Activated naive CD4-positive, alpha-beta T cell treated with anti-CD3 and anti-CD28 coated beads for 36 hours (primary cell): ENCODE results near the gene RASA4B. TPM values are rescaled to one million over a fixed set of nuclear protein-coding genes. Genes with fewer than 3 reads are reported as not detected.
"Not testable (repeated sequence)": the region's sequence is repeated elsewhere in the genome, so short reads cannot be mapped to it uniquely, and the experiment has no call there.

ENCODE experiments used
- CTCF ChIA-PET: fragments of 350-600 bp; sonication (Branson Sonifier 250); formaldehyde crosslinking; loops from one replicate; lab custom pipeline; 2021; ENCODE audit warnings: antibody characterized with exemption; lab: Charles Lee
- DNase-seq: peaks from one replicate; pipeline ENCODE4 v3.0.0-alpha.2; 2020
- H3K27ac Mint-ChIP-seq: one replicate; pipeline ENCODE4 v1.8.0; 2021; ENCODE audit warnings: mild to moderate bottlenecking, mixed read lengths
- H3K27me3 Mint-ChIP-seq: one replicate; pipeline ENCODE4 v1.8.0; 2021; ENCODE audit warnings: low read depth, mixed read lengths
- H3K36me3 Mint-ChIP-seq: one replicate; pipeline ENCODE4 v1.8.0; 2021; ENCODE audit warnings: low read depth, mixed read lengths
- H3K4me1 Mint-ChIP-seq: one replicate; pipeline ENCODE4 v1.8.0; 2021; ENCODE audit warnings: low read depth, mixed read lengths
- H3K4me3 Mint-ChIP-seq: one replicate; pipeline ENCODE4 v1.8.0; 2021; ENCODE audit warnings: mild to moderate bottlenecking, moderate library complexity, mixed read lengths
- H3K9me3 Mint-ChIP-seq: one replicate; pipeline ENCODE4 v1.8.0; 2021; ENCODE audit warnings: mixed read lengths
- intact Hi-C: fragments of 100-400 bp; cut with micrococcal nuclease; formaldehyde crosslinking; loops from one replicate; pipeline ENCODE4 v1.15.1; 2023
- total RNA-seq, 2 experiments: library from RNA; stranded (reverse); gene quantifications; one replicate each; pipeline ENCODE4 v1.2.3, GENCODE V29; 2021

Gene RASA4B
- total RNA-seq, 2 experiments from 2014 or later: 16.2 to 17.4 TPM

DNA sequence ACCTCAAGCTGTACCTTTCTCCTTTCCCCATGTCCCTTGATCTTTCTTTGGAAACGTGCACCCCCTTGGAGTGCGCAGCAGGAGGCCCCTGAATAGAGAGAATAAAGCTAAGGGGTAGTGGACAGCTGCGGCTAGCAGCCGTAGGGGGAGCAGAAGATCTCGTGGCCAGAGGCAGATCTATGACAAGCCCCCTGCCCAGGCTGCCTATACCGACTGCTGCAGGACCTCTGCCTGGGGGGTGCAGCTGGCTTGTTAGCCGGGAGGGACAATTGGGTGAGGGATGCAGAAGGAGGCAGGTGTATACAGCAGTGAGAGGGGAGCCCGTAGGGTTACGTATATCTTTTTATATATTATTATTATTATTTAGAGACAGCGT is 38.4 kb downstream of the RASA4B start:
- intact Hi-C loops, CTCF ChIA-PET, DNase-seq, H3K27ac Mint-ChIP-seq, H3K9me3 Mint-ChIP-seq, H3K36me3 Mint-ChIP-seq, H3K4me1 Mint-ChIP-seq, H3K4me3 Mint-ChIP-seq, H3K27me3 Mint-ChIP-seq: not testable (repeated sequence)

DNA sequence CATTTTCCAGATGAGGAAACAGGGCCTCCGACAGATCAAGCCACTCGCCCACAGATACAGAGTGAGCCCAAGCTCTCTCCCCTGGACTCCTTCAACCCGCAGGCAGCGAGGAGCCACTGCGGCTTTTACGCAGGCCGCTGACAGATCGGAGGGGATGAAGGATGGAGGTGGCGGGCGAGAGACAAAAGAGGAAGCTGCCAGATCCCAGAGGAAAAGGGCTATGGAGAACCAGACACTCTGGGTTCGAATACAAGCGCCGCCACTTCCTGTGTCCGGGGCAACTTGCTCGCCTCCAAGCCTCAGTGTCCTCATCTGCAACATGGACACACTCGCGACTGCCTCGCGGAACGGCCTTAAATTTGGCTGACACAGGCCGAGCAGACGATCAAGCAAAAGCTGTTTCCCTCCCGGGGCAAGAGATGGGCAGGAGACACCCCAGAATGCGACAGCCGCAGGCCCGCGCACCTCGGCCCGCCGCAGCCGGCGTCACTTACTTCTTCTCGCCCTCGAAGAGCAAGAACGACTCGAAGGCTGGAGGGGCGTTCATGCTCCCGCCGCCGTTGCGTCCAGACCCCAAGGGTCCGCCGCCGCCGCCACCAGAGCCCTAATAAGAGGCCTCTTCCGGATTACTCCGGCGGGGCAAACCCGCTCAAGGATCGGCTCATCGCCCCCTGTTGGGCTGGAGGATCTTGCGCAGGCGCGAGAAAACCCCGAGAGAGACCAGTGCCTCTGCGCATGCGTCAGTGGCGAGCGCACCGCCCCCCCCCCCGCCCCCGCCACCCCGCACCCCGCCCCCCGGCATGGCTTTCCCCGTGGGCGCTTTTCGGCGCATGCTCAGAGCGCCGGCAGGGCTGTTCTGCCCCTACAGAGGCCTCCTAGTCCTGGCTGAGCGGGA is 39.0 kb downstream of the RASA4B start, which contains the start of gene POLR2J:
POLR2J (minus strand) TSS at position 609 of the 895 bp plus-strand sequence; CDS start at position 547, 62 bp downstream.
- H3K9me3 Mint-ChIP-seq, H3K27me3 Mint-ChIP-seq, intact Hi-C loops, H3K36me3 Mint-ChIP-seq, CTCF ChIA-PET, H3K4me1 Mint-ChIP-seq: not testable (repeated sequence)
- peak; percentile 97 for DNase-seq
- H3K27ac Mint-ChIP-seq: peak within 1 kb of the TSS; percentile 87
- H3K4me3 Mint-ChIP-seq: peak within 1 kb of the TSS; percentile 87

DNA sequence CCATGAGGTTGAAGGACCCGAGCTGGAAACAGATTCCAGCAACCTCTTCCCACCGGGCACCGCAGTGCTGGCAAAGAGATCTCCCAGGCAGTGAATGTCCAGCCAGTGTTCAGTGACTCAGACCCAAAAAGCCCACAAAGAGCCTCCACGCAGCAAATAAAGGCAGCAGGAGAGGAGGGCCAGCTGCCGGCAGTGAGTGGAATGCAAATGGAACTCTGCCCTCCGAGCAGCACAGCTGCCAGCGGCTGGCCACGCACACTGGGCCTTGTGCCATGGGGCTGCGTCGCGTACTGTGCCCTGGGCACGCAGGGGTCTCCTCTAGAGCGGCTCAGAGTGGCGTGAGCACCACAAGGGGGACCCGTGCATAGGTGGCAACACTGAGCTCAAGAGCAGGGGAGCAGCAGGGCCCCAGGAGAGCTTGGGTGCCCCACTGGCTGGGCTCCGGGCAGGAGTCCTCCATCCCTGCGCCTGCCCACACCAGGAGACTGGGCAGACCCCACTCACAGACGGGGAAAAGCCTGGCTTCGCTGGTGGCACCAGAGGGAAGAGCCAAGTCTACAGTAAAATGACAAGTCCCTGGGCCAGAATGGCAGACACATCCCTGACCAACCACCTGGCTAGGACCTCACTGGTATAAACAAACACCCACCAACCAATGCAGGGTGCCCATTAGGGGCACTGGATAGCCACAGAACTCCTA is 42.7 kb downstream of the RASA4B start:
- H3K4me1 Mint-ChIP-seq, H3K4me3 Mint-ChIP-seq, H3K27me3 Mint-ChIP-seq, H3K9me3 Mint-ChIP-seq, H3K27ac Mint-ChIP-seq, intact Hi-C loops, H3K36me3 Mint-ChIP-seq, CTCF ChIA-PET, DNase-seq: not testable (repeated sequence)

DNA sequence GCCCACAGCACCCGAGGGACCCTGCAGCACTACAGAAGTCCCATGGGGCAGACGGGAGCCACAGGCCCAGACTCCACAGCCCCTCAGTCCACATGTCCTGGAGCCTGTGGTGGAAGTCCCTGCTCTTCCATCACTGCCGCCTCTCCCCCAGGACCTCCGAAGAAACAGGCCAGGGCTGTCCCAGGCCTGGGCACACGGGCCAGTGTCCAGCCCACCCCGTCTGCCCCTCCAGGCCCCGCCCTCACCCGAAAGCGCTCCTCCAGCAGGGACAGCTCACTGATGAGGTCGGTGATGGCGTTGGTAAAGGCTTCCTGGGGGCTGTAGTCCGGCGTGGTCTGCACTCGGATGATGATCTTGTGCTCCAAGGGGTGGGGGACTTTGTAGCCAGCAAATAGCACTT is 43.5 kb downstream of the RASA4B start:
- intact Hi-C loops, H3K27me3 Mint-ChIP-seq, H3K9me3 Mint-ChIP-seq, CTCF ChIA-PET, H3K36me3 Mint-ChIP-seq, H3K27ac Mint-ChIP-seq, H3K4me1 Mint-ChIP-seq, H3K4me3 Mint-ChIP-seq, DNase-seq: not testable (repeated sequence)

DNA sequence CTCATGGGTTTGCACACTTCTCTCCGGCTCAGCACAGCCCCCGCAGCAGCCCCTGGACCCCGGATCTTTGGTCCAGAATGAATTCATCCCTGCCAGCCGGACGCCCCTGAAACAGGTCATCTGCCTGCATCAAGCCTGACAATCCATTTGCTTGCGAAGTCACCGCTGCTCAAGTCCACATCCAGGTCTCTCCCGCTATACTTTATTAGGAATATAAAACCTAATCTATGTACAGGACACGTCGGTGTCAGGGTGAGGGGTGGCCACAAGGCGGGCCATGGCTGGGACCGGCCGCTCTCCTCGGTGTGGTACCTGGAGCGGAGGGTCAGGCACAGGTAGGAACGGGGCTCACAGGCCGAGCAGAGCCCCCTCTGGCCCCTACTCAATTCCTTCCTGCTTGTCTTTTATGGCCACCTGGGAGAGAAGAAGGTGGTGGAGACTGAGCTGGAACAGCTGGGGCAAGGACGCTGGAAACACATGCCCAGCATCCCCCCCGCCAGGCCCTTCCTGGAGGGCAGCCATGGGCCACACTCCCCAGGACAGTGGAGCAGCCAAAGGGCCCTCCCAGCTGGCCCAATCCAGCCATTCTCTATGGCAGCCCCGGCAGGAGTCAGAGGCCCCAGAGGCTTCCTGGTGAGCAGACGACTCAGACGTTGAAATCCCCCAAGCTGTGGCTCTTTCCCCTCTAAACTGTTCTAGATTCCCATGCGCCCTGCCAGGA is 44.1 kb downstream of the RASA4B start:
- DNase-seq: no peak
- H3K36me3 Mint-ChIP-seq: peaks cover 2% of the 10 kb centered on the region
- H3K27ac Mint-ChIP-seq: no peak overlapping the region
- H3K9me3 Mint-ChIP-seq: no peaks in the 10 kb centered on the region
- CTCF ChIA-PET: no interaction called here
- H3K27me3 Mint-ChIP-seq: no peaks in the 10 kb centered on the region
- H3K4me1 Mint-ChIP-seq: no peaks in the 10 kb centered on the region
- H3K4me3 Mint-ChIP-seq: no peak overlapping the region
- intact Hi-C loops: no loop called here

DNA sequence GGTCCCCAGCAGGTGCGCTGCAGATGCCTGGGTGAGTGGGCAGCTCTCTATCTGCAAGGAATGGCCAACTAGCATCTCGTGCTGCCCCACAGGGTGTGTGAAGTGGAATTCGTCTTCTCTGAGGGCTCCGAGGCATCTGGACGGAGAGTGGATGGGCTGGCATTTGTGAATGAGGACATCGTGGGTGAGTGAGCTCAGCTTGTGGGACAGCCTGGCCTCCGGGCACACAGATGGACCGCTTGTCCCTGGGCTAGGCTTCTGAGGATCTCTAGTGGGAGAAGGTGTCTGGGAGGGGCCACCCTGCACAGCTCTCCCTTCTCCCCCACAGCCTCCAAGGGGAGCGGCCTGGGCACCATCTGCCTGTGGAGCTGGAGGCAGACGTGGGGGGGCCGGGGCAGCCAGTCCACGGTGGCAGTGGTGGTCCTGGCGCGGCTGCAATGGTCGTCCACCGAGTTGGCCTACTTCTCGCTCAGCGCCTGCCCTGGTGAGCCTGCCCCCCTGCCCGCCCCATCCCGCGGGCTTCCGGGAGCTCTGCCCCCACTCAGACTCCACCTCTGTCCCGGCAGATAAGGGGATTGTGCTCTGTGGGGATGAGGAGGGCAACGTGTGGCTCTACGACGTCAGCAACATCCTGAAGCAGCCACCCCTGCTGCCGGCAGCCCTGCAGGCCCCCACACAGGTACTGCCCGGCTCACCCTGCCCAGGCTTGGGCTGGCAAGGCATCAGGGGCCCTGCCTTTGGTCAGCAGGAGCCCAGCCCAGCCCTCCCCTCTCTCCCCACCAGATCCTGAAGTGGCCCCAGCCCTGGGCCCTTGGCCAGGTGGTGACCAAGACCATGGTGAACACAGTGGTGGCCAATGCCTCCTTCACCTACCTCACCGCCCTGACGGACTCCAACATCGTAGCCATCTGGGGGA is 45.2 kb downstream of the RASA4B start:
- no peak overlapping the region for H3K27ac Mint-ChIP-seq
- no peaks in the 10 kb centered on the region for H3K4me1 Mint-ChIP-seq
- intact Hi-C loops: no loop called here
- peaks cover 2% of the 10 kb centered on the region for H3K36me3 Mint-ChIP-seq
- H3K9me3 Mint-ChIP-seq: no peaks in the 10 kb centered on the region
- CTCF ChIA-PET: no interaction called here
- no peak for DNase-seq
- no peak overlapping the region for H3K4me3 Mint-ChIP-seq
- H3K27me3 Mint-ChIP-seq: no peaks in the 10 kb centered on the region

DNA sequence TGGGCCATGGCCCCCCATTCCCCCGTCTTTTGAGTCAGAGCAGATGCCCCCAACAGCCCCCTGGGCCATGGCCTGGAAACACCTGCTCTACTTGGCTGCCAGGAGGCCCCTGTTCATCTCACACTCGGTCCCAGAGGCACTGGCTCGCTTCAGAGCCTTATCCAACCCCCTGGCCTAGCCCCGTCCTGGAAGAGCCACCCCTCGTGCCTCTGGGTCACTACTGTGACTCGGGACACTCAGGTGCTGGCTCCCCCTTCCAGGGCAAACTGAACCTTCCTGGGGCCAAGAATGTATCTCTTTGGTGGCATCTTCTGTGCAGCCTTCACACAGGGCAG is 45.8 kb downstream of the RASA4B start:
- peaks cover 5% of the 10 kb centered on the region for H3K4me1 Mint-ChIP-seq
- H3K9me3 Mint-ChIP-seq: no peaks in the 10 kb centered on the region
- H3K4me3 Mint-ChIP-seq: no peak overlapping the region
- intact Hi-C loops: no loop called here
- H3K27me3 Mint-ChIP-seq: no peaks in the 10 kb centered on the region
- CTCF ChIA-PET: no interaction called here
- DNase-seq: no peak
- no peak overlapping the region for H3K27ac Mint-ChIP-seq
- peaks cover 4% of the 10 kb centered on the region for H3K36me3 Mint-ChIP-seq

DNA sequence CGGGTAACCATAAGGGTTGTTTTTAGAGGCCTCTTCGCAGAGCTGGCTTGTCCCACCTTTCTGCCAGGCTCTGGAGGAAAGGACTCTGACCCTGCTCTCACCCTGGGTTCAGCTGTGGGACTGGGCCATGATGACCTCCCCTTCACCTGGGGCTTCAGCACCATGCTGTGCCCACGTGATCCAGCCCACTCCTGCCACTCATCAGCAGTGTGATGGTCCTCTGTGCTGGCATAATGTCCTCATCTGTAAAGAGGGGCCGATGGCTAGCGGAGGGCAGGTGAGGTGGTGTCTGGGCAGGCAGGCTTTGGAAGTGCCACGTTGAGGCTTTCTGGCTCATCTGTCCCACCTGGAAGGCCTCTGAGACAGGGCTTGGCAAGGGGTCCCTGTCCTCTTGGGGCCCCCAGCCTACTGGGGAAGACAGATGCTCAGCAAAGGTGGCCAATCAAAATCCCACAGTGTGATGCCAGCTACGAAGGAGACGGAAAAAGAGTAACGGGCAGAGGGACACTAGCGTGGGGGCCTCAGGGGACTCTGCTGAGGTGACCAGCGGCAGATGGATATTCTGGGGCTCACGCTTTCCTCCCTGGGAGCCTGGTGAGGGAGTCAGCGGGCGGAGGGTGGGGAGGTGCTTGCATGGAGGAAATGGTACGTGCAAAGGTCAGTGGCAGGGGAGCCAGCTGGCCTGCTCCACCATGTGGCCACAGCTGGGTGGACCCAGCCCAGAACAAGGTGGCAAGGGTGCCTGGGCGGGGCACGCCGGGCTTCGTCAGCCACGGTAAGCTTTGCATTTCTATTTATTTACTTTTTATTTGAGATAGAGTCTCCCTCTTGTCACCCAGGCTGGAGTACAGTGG is 47.4 kb downstream of the RASA4B start:
- CTCF ChIA-PET: interaction anchor here (1.0 kb wide), 1 partner anchor 33 kb away, joined by 3 read pairs; no protein-coding TSS in a partner anchor
- DNase-seq: no peak
- intact Hi-C loops: no loop called here

DNA sequence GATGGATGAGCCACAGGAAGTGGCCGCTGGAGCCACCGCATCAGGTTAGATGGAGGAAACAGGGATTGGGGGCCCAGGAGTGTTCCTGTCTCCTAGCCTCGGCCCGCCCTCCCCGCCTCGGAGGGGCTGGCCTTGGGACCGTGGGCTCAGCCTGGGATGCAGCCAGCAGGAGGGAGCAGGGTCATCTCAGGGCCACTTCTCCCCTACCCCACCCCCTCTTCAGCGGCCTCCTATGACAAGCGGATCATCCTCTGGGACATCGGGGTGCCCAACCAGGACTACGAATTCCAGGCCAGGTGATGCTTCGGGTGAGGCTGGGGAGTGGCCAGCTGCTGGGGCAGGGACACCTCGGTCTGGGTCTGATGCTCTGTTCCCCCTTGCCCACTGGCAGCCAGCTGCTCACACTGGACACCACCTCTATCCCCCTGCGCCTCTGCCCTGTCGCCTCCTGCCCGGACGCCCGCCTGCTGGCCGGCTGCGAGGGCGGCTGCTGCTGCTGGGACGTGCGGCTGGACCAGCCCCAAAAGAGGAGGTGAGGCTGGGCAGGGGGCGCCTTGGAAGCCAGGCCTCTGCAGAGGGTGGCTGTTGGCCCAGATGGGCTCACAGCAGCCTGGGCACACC is 48.1 kb downstream of the RASA4B start:
- no peak overlapping the region for H3K4me3 Mint-ChIP-seq
- DNase-seq: no peak
- no peaks in the 10 kb centered on the region for H3K27me3 Mint-ChIP-seq
- H3K27ac Mint-ChIP-seq: no peak overlapping the region
- H3K9me3 Mint-ChIP-seq: no peaks in the 10 kb centered on the region
- intact Hi-C loops: no loop called here
- peaks cover 17% of the 10 kb centered on the region for H3K4me1 Mint-ChIP-seq
- CTCF ChIA-PET: interaction anchor here (1.4 kb wide), 1 partner anchor 57 kb away, joined by 3 read pairs; no protein-coding TSS in a partner anchor
- H3K36me3 Mint-ChIP-seq: peaks cover 4% of the 10 kb centered on the region

More for the DNA sequence above, 47.4 kb downstream of the RASA4B start:
- Mint-ChIP-seq H3K27me3 (no peaks in the 10 kb centered on the region), H3K9me3 (no peaks in the 10 kb centered on the region), H3K36me3 (peaks cover 4% of the 10 kb centered on the region), H3K4me1 (peaks cover 17% of the 10 kb centered on the region), H3K4me3 (no peak overlapping the region), H3K27ac (no peak overlapping the region)

DNA sequence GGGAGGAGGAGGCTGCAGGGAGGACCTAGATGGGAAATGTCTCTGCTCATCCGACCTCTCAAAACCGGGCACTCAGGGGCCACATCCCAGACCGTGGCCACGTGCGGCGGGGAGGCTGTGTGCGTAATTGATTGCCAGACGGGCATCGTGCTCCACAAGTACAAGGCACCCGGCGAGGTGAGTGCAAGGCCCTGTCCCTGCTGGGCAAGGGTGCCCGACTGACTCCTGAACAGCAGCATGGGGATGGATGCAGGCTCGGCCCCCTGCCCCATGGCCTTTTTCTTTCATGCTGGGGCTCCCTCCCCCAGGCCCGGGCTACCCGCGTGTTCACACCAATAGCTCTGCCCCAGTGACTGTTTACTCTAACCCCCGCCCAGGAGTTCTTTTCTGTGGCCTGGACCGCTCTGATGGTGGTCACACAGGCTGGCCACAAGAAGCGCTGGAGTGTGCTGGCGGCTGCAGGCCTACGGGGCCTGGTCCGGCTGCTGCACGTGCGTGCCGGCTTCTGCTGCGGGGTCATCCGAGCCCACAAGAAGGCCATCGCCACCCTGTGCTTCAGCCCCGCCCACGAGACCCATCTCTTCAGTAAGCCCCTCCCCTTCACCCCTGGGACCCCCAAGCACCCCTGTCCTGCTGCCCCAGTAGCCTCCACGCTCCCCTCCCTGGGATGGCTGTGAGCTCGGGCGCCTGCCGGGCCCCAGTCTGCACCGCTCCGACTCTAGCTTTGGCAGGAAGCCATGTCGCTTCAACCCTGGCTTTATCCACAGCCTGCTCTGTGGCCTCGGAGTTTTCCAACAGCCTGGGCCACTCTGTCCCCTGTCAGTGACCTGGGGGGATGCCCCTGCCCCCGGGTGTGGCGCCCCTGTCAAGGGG is 48.9 kb downstream of the RASA4B start:
- Mint-ChIP-seq H3K27me3 (no peaks in the 10 kb centered on the region), H3K4me1 (peaks cover 21% of the 10 kb centered on the region), H3K27ac (no peak overlapping the region), H3K36me3 (peaks cover 5% of the 10 kb centered on the region), H3K9me3 (no peaks in the 10 kb centered on the region), H3K4me3 (no peak overlapping the region)
- CTCF ChIA-PET: interaction anchor here (1.4 to 3.4 kb wide), 5 partner anchors 16 to 191 kb away, joined by 3 to 25 read pairs (median 4); no protein-coding TSS in a partner anchor
- intact Hi-C loops: no loop called here
- no peak for DNase-seq
